SK-N-SH (cell line): ENCODE data around the gene TUBA4A.

ENCODE experiments used
- NFIC ChIP-seq: IDR thresholded peaks from 2 replicates; pipeline ENCODE4 v1.4.0; 2012; ENCODE audit warnings: borderline replicate concordance
- RAD21 ChIP-seq: IDR thresholded peaks from 2 replicates; pipeline ENCODE4 v1.6.1; 2012; ENCODE audit warnings: mild to moderate bottlenecking, low read length
- TF ChIP-seq, protein P1 (sequence below): fragments of 200-600 bp; sonication (generic); IDR thresholded peaks from 2 replicates; pipeline ENCODE4 v1.6.1; 2017; ENCODE audit warnings: antibody characterized with exemption, mild to moderate bottlenecking, moderate library complexity
- TF ChIP-seq, protein P2 (sequence below): IDR thresholded peaks from 2 replicates; pipeline ENCODE4 v1.6.1; 2012; ENCODE audit warnings: mild to moderate bottlenecking, low read depth, low read length, moderate library complexity

DNA sequence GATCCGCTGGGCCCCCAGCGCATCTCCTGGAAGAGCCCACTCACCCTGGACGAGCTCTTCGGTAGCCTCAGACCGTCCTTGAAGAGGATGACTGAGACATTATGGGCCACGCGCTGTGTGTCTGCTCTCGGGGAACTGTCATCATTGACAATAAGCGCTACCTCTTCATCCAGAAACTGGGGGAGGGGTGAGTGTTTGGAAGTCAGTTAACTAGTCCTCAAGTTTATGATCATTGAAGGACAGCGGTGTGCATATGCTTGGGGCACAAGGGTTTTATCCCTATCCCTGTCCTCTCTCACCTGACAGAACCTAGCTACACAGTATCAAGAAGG lies 7.9 kb downstream of the TUBA4A start:
- TF ChIP-seq, protein P1, sequence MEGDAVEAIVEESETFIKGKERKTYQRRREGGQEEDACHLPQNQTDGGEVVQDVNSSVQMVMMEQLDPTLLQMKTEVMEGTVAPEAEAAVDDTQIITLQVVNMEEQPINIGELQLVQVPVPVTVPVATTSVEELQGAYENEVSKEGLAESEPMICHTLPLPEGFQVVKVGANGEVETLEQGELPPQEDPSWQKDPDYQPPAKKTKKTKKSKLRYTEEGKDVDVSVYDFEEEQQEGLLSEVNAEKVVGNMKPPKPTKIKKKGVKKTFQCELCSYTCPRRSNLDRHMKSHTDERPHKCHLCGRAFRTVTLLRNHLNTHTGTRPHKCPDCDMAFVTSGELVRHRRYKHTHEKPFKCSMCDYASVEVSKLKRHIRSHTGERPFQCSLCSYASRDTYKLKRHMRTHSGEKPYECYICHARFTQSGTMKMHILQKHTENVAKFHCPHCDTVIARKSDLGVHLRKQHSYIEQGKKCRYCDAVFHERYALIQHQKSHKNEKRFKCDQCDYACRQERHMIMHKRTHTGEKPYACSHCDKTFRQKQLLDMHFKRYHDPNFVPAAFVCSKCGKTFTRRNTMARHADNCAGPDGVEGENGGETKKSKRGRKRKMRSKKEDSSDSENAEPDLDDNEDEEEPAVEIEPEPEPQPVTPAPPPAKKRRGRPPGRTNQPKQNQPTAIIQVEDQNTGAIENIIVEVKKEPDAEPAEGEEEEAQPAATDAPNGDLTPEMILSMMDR: no peak
- TF ChIP-seq RAD21 (no peak), NFIC (no peak)
- TF ChIP-seq, protein P2, sequence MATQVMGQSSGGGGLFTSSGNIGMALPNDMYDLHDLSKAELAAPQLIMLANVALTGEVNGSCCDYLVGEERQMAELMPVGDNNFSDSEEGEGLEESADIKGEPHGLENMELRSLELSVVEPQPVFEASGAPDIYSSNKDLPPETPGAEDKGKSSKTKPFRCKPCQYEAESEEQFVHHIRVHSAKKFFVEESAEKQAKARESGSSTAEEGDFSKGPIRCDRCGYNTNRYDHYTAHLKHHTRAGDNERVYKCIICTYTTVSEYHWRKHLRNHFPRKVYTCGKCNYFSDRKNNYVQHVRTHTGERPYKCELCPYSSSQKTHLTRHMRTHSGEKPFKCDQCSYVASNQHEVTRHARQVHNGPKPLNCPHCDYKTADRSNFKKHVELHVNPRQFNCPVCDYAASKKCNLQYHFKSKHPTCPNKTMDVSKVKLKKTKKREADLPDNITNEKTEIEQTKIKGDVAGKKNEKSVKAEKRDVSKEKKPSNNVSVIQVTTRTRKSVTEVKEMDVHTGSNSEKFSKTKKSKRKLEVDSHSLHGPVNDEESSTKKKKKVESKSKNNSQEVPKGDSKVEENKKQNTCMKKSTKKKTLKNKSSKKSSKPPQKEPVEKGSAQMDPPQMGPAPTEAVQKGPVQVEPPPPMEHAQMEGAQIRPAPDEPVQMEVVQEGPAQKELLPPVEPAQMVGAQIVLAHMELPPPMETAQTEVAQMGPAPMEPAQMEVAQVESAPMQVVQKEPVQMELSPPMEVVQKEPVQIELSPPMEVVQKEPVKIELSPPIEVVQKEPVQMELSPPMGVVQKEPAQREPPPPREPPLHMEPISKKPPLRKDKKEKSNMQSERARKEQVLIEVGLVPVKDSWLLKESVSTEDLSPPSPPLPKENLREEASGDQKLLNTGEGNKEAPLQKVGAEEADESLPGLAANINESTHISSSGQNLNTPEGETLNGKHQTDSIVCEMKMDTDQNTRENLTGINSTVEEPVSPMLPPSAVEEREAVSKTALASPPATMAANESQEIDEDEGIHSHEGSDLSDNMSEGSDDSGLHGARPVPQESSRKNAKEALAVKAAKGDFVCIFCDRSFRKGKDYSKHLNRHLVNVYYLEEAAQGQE: no peak
